ENCODE results near the gene PTPRG. TPM values are rescaled to one million over a fixed set of nuclear protein-coding genes. Genes with fewer than 3 reads are reported as not detected.

Gene PTPRG
- total RNA-seq, 1 experiment from 2014 or later = 0.74 TPM

- CTCF ChIA-PET = no interaction called here
- BruUV-seq (replicated peaks) = no TSS peak
- Histone ChIP-seq H3K36me3 (ENCODE audit: control insufficient read depth, insufficient read depth, low read length) (no peaks in the 10 kb centered on the region), H3K9me3 (ENCODE audit: control insufficient read depth, insufficient read depth, low read depth, low read length) (no peaks in the 10 kb centered on the region), H3K4me3 (ENCODE audit: low read depth in 2 of 2, low read length in 2 of 2) (no peak overlapping the region), H3K27me3 (ENCODE audit: control insufficient read depth, insufficient read depth, low read length) (no peaks in the 10 kb centered on the region), H3K4me1 (ENCODE audit: control insufficient read depth, insufficient read depth, low read length) (no peaks in the 10 kb centered on the region), H3K27ac (ENCODE audit: low read length) (no peak overlapping the region)
- intact Hi-C loops (cut with micrococcal nuclease; ENCODE audit: unreplicated experiment) (no loop called here), in situ Hi-C loops (cut with HindIII; ENCODE audit: low pct_unique_long_range_greater_than_20kb, low sequenced_read_pairs) (no loop called here)
- POLR2A ChIA-PET = no interaction called here
- no peak for DNase-seq (ENCODE audit: low read depth, low spot score)
- no peak for ATAC-seq
- TF ChIP-seq POLR2AphosphoS5 (IDR thresholded peaks at IDR 0.05; ENCODE audit: low read depth, low read length) = no peak
- TF ChIP-seq SIN3A (IDR thresholded peaks at IDR 0.05; ENCODE audit: borderline replicate concordance, insufficient read depth, low read depth, low read length) = no peak
- no peak for TF ChIP-seq REST (IDR thresholded peaks at IDR 0.05; ENCODE audit: insufficient read depth in 1 of 2, low read depth in 2 of 2, low read length in 1 of 2)
- TF ChIP-seq CTCF (IDR thresholded peaks at IDR 0.05) = no peak
- TF ChIP-seq TCF7L2 (IDR thresholded peaks at IDR 0.05; ENCODE audit: low read depth, low read length) = no peak
Observed at GRCh38 chr3:61649381-61650170, 88.2 kb downstream of the PTPRG start.

- POLR2A ChIA-PET = no interaction called here
- Histone ChIP-seq H3K4me3 (ENCODE audit: low read depth in 2 of 2, low read length in 2 of 2) (no peak overlapping the region), H3K27ac (ENCODE audit: low read length) (no peak overlapping the region), H3K9me3 (ENCODE audit: control insufficient read depth, insufficient read depth, low read depth, low read length) (no peaks in the 10 kb centered on the region), H3K36me3 (ENCODE audit: control insufficient read depth, insufficient read depth, low read length) (no peaks in the 10 kb centered on the region), H3K27me3 (ENCODE audit: control insufficient read depth, insufficient read depth, low read length) (no peaks in the 10 kb centered on the region), H3K4me1 (ENCODE audit: control insufficient read depth, insufficient read depth, low read length) (no peaks in the 10 kb centered on the region)
- no peak for ATAC-seq
- no TSS peak for BruUV-seq (replicated peaks)
- CTCF ChIA-PET = no interaction called here
- DNase-seq (ENCODE audit: low read depth, low spot score) = no peak
- intact Hi-C loops (cut with micrococcal nuclease; ENCODE audit: unreplicated experiment) = no loop called here
- in situ Hi-C loops (cut with HindIII; ENCODE audit: low pct_unique_long_range_greater_than_20kb, low sequenced_read_pairs) = no loop called here
- TF ChIP-seq SIN3A (IDR thresholded peaks at IDR 0.05; ENCODE audit: borderline replicate concordance, insufficient read depth, low read depth, low read length) (no peak), POLR2AphosphoS5 (IDR thresholded peaks at IDR 0.05; ENCODE audit: low read depth, low read length) (no peak), TCF7L2 (IDR thresholded peaks at IDR 0.05; ENCODE audit: low read depth, low read length) (no peak), CTCF (IDR thresholded peaks at IDR 0.05) (no peak), REST (IDR thresholded peaks at IDR 0.05; ENCODE audit: insufficient read depth in 1 of 2, low read depth in 2 of 2, low read length in 1 of 2) (no peak)
Observed at GRCh38 chr3:61650276-61650675, 88.9 kb downstream of the PTPRG start.

All from Panc1 (cell line).